CD4-positive, alpha-beta T cell treated with Interferon gamma for 1 hour (primary cell): ENCODE results near the gene TDRD9.

Experiments
- DNase-seq: peaks from one replicate; pipeline ENCODE4 v3.0.0-alpha.2; 2020

Gene TDRD9

GRCh38 chr14:103994535-103995184 is 66.4 kb downstream of the TDRD9 start:
- no peak for DNase-seq

GRCh38 chr14:103995876-103996275 is 67.6 kb downstream of the TDRD9 start:
- DNase-seq = no peak

- no peak for DNase-seq
Measured at GRCh38 chr14:103997391-103997790, 69.1 kb downstream of the TDRD9 start.

GRCh38 chr14:103998027-103998426 is 69.8 kb downstream of the TDRD9 start:
- DNase-seq = no peak

- DNase-seq = no peak
Measured at GRCh38 chr14:103999795-104000440, 71.7 kb downstream of the TDRD9 start.

- DNase-seq = no peak
Measured at GRCh38 chr14:104001003-104001402, 72.7 kb downstream of the TDRD9 start.

- DNase-seq = no peak
Measured at GRCh38 chr14:104003616-104004015, 75.4 kb downstream of the TDRD9 start.

- DNase-seq = no peak
Measured at GRCh38 chr14:104004849-104005248, 76.6 kb downstream of the TDRD9 start.

- no peak for DNase-seq
Measured at GRCh38 chr14:104005489-104005888, 77.2 kb downstream of the TDRD9 start.

GRCh38 chr14:104007121-104007520 is 78.9 kb downstream of the TDRD9 start:
- DNase-seq = no peak

- no peak for DNase-seq
Measured at GRCh38 chr14:104009297-104009696, 81.0 kb downstream of the TDRD9 start.

GRCh38 chr14:104011824-104012517 is 83.7 kb downstream of the TDRD9 start:
- DNase-seq = no peak

GRCh38 chr14:104014764-104015163 is 86.5 kb downstream of the TDRD9 start:
- DNase-seq = no peak

GRCh38 chr14:104016873-104017650 is 88.8 kb downstream of the TDRD9 start:
- DNase-seq = no peak

- no peak for DNase-seq
Measured at GRCh38 chr14:104019029-104019428, 90.8 kb downstream of the TDRD9 start.

GRCh38 chr14:104019806-104020205 is 91.5 kb downstream of the TDRD9 start:
- DNase-seq = no peak

- DNase-seq = no peak
Measured at GRCh38 chr14:104020471-104020870, 92.2 kb downstream of the TDRD9 start.

- DNase-seq = no peak
Measured at GRCh38 chr14:104023325-104024055, 95.2 kb downstream of the TDRD9 start.

GRCh38 chr14:104025534-104025933 is 97.3 kb downstream of the TDRD9 start:
- no peak for DNase-seq

GRCh38 chr14:104026024-104026423 is 97.8 kb downstream of the TDRD9 start:
- no peak for DNase-seq

GRCh38 chr14:104030958-104031357 is 102.7 kb downstream of the TDRD9 start:
- DNase-seq = no peak

- no peak for DNase-seq
Measured at GRCh38 chr14:104031384-104031783, 103.1 kb downstream of the TDRD9 start.
